AML-193 (cell line): ENCODE results near the gene SPATA31A3.
"Not testable (repeated sequence)": the region's sequence is repeated elsewhere in the genome, so short reads cannot be mapped to it uniquely, and the experiment has no call there.

Experiments
- DNase-seq, 2 experiments: peaks; one replicate each; lab custom pipeline; 2025; lab: John Stamatoyannopoulos, UW

The SPATA31A3 gene

GRCh38 chr9:66992450-66992849, at the start of gene SPATA31A3:
Gene SPATA31A3 (minus strand): TSS chr9:66992550. CDS start chr9:66992521, 29 bp downstream.
- DNase-seq = not testable (repeated sequence)

- DNase-seq = not testable (repeated sequence)
These were observed 39.8 kb downstream of the SPATA31A3 start for GRCh38 chr9:66952576-66952975.

DNA sequence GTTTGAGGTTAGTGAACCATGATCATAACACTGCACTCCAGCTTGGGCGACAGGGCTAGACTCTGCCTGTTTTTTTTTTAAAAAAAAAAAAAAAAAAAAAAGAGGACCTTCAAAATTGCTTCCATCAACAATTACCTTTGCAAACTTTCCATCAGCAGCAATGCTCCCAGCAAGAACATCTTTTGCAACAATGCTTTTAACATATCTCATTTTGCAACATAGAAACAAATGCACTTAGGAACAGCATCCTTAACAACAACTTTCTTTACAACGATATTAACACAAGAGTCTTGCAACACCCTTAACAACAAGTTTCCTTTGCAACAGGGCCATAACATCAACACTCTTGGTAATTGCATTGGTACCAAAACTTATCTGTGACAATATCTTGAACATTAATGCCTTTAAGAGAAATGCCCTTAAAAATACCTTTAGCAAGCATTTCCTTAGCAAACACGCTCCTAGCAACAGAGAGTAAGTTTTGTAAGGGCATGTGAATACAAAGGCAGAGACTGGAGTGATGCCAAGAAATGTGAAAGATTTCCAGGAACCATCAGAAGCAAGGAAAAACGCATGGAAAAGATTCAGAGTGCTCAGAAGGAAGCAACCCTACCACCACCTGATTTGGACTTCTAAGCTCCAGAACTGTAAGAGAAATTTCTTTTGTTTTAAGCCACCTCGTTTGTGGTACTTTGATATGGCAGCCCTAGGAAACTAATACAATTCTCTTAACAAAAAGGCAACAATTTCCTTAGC, 49.8 kb downstream of the SPATA31A3 start:
- not testable (repeated sequence) for DNase-seq

DNA sequence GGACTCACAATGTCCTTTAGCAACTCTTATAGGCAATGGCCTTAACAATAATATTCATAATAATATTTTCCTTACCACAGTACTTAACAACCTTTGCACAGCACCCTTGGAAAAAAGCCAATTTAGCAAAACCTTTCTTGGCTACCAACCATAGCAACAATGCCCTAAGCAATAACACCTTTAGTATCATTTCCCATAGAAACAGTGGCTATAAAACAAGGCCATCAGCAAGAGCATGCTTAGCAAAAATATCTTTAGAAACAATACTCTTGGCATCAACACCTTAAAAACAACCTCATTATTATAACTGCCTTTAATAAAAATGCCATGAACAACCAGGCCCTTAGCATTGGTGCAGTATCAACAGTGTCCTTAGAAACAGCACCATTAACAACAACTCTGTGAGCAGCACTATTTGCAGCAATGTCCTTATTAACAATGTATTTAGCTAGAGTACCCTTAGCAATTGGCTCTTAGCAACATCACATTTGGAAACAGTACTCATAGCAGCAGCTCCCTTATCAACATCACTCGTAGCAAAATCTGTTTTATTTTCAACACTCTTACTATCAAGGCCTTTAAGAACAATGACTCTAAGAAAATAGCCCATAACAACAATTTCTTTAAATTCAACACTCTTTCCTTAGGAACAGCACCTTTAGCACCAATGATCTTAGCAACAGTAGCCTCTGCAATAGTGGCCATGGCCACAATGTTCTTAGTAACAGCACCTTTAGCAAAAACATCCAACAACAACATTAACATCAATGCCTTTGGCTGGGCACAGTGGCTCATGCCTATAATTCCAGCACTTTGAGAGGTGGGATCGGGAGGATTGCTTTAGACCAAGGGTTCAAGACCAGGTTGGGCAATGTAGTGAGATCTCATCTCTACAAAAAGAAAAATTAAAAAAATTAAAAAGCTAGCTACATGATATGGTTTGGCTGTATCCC, 52.2 kb downstream of the SPATA31A3 start:
- DNase-seq = not testable (repeated sequence)

DNA sequence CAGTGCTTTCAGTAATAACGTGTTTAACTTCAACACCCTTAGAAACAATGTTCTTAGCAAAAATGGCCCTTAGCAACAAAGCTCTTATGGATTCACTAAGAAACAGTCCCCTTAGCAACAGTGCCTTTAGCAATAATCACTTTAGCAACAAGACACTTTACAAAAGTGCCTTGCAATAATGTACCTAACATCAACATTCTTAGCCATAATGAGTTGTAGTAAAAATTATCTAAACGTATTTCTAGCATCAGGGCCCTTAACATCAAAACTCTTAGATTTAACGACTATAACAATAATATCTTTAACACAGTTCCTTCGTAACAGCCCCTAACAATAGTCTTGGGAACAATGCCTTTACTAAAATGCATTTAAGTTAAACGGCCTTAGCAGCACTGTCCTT, 54.0 kb downstream of the SPATA31A3 start:
- not testable (repeated sequence) for DNase-seq

DNA sequence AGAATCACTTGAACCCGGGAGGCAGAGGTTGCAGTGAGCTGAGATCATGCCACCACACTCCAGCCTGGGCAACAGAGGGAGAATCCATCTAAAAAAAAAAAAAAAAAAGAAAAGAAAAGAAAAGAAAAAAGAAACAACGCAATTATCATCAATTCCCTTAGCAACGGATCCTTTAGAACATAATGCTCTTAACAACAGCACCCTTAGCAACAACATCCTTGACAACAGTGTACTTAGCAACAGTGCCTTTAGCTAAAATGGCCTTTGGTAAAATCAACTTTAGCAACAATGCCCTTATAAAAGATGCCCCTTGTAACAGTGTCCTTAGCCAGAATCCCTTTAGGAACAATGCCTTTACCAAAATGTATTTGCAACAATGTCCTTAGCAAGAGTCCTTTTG, 54.7 kb downstream of the SPATA31A3 start:
- DNase-seq = not testable (repeated sequence)
